ENCODE results near the gene MISP.

GRCh38 chr19:763181-763580, 12.3 kb downstream of the MISP start:
- no peak for TF ChIP-seq ELK1 (IDR thresholded peaks at IDR 0.05; ENCODE audit: low read depth, low read length)
- TF ChIP-seq MAFK (IDR thresholded peaks at IDR 0.05; ENCODE audit: partially characterized antibody) = no peak
- no peak for TF ChIP-seq SMC3 (IDR thresholded peaks at IDR 0.05)
- no peak for TF ChIP-seq CTCF (IDR thresholded peaks at IDR 0.05)
- no peak for TF ChIP-seq KDM5A (IDR thresholded peaks at IDR 0.05)
- TF ChIP-seq JUNB (IDR thresholded peaks at IDR 0.05) = no peak
- TF ChIP-seq POLR2A (IDR thresholded peaks at IDR 0.05; ENCODE audit: low read length) = no peak
- no peak for TF ChIP-seq CHD2 (IDR thresholded peaks at IDR 0.05; ENCODE audit: low read length, partially characterized antibody)
- no peak for TF ChIP-seq REST (IDR thresholded peaks at IDR 0.05)
- no peak for TF ChIP-seq MAZ (IDR thresholded peaks at IDR 0.05; ENCODE audit: borderline replicate concordance, low read depth, low read length)
- no peak for TF ChIP-seq MAX (IDR thresholded peaks at IDR 0.05)
- TF ChIP-seq PBX3 (IDR thresholded peaks at IDR 0.05) = no peak
